ENCODE results near the gene SETBP1.
A peak's percentile ranks its signal among the peaks of the same experiment; 100 is the strongest.

The SETBP1 gene

DNA sequence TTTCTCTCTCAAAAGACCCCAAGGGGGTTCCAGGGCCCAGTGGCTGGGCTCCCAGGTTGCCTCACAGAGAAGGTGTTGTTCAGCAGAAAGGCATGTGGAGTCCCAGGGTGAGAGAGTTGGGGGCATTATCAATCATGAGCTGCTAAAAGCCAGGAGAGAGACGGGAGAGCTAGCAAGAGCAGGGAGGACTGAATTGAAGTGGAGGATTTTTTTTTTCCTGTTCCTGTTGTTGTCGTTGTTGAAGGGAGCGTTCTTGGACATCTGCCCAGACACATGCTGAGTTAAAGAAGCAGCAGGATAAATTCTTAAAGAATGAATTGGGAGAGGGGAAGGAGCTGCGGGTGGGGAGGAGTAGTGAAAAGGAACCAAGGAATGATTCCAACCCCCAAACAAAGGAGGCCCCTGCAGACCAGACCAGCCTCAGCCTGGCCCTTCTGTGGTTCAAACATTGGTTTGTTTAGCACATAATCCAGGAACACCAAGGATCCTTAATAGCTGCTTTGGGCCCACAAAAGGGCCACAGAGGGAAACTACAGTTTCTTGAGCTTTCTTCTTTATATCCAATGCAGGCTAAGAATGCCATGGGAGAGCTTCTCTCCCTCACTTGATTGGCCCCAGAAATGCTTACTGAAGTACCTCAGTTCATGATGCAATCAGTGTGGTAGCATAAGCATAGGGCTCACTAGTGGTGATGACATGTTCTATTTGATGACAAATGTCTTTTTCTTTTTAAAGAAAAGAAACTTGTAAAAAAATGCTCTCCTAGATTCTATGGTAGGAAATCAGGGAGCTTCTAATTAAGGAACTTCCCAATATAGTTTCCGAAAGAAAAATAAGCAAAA is 146.0 kb downstream of the SETBP1 start:
- FAIRE-seq (no peak), DNase-seq (ENCODE audit: insufficient read length, low spot score) (no peak)
- TF ChIP-seq, protein P1, sequence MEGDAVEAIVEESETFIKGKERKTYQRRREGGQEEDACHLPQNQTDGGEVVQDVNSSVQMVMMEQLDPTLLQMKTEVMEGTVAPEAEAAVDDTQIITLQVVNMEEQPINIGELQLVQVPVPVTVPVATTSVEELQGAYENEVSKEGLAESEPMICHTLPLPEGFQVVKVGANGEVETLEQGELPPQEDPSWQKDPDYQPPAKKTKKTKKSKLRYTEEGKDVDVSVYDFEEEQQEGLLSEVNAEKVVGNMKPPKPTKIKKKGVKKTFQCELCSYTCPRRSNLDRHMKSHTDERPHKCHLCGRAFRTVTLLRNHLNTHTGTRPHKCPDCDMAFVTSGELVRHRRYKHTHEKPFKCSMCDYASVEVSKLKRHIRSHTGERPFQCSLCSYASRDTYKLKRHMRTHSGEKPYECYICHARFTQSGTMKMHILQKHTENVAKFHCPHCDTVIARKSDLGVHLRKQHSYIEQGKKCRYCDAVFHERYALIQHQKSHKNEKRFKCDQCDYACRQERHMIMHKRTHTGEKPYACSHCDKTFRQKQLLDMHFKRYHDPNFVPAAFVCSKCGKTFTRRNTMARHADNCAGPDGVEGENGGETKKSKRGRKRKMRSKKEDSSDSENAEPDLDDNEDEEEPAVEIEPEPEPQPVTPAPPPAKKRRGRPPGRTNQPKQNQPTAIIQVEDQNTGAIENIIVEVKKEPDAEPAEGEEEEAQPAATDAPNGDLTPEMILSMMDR (IDR thresholded peaks at IDR 0.05; ENCODE audit: insufficient read depth, missing control alignments) = no peak

DNA sequence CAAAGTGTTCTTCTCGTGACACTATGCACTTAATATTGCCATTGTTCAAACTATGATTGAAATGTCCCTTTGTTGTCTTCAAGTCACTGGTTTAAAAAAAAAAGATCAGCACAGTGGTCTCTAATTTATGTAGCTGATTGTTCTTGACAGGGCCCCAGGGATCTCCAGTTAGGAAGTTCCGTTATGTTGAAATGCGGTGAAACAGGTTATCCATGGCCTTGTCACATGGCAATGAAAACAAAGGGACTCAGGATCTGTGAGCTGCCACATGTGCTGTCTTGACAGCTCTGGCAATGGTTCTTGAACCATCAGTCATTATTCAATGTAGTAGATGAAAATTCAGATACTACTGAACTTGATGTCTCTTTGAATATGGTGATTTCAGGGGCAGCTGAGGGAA is 147.4 kb downstream of the SETBP1 start:
- DNase-seq (ENCODE audit: insufficient read length, low spot score) (no peak), FAIRE-seq (no peak)
- TF ChIP-seq, protein P1 (IDR thresholded peaks at IDR 0.05; ENCODE audit: insufficient read depth, missing control alignments) = no peak

DNA sequence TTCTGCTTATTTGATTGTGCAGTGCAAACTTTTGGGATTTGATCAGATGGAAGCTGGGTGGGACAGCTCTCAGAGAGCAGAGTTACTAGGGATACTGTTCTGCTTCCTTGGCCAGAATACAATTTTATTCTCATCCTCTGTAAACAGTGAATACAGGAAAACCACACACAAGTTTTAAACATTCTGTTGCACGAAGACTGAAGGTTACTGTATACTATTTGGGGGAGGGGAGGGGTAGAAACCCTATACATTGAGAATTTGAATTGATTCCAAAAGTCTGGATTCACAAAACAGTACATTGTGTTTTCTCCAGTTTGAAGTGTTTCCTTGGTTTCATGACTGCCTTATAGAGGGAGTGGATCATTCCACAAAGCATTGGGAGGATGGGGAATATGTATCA is 149.9 kb downstream of the SETBP1 start:
- FAIRE-seq = no peak
- TF ChIP-seq, protein P1 (IDR thresholded peaks at IDR 0.05; ENCODE audit: insufficient read depth, missing control alignments) = no peak
- DNase-seq (ENCODE audit: insufficient read length, low spot score) = no peak

DNA sequence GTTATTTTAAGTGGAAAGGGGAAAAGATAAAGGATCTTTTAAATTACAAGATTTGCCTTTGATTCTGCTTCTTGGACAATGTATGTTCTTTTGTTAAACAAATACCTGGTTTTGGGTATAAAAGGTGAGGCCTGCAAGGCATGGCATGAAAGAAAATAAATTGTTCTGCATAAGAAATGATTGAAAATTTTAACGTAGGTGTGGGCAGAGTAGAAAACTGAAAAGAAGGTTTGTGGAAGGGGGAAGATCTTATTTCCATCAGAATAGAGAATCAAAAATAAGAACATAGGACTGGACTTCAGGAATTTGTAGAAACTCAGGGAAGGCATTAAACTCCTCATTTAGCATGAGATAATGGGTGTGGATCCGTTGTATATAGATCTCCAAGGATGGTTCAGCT is 153.1 kb downstream of the SETBP1 start:
- FAIRE-seq = no peak

DNA sequence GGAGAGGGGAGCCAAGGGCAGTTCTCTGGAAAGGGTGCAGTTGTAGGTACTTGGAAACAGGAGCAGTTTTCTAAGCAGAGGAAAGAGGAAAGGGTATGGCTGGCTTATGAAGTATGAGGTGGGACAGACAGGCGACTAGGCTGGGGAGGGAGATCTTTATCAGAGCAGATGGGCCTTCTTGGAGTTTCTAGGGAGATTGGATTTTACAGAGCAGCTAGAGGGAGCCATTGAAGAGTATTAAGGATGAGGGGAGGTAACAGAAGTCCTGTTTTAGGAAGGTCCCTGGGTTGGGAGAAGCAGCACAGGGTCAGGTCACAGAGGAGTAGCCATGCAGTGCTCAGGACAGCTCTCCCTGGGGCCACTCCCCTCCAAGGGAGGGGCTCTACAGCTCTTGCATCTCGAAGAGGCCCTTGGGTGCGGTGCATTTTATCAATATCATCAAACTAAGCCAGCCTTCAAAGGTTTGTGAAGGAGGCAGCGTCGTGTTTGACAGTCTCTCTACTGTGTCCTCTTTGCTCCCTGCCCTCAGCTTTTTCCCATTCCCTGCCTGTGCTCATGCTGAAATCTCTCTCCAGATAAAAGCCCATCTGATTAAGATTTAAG is 154.3 kb downstream of the SETBP1 start:
- DNase-seq (ENCODE audit: insufficient read length, low spot score) = no peak
- TF ChIP-seq, protein P1 (IDR thresholded peaks at IDR 0.05; ENCODE audit: insufficient read depth, missing control alignments) = peak; percentile 9
- FAIRE-seq = no peak

More for the DNA sequence above, 153.1 kb downstream of the SETBP1 start:
- TF ChIP-seq, protein P1 (IDR thresholded peaks at IDR 0.05; ENCODE audit: insufficient read depth, missing control alignments) = no peak
- no peak for DNase-seq (ENCODE audit: insufficient read length, low spot score)

- FAIRE-seq (no peak), DNase-seq (ENCODE audit: insufficient read length, low spot score) (no peak)
- TF ChIP-seq, protein P1 (IDR thresholded peaks at IDR 0.05; ENCODE audit: insufficient read depth, missing control alignments) = no peak
Measured at GRCh38 chr18:44835703-44836102, 155.0 kb downstream of the SETBP1 start.

DNA sequence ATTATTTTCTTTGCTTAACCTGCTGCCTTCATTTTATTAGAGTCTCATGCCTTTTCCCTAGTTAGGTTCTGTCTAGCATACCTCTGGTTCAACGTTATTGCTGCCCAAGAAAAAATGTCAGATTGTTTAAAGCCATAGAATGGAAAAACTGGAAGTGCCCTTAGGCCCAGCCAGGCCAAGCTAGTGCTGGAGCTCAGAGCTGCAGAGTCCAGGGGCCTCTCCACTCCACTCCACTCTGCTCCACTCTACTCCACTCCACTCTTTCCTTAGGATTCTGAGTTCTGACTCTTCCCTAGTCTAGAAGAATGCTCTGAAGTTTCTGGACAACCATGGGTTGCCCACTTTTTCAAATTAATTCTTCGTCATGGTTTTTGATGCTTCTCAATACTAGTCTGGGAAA is 155.6 kb downstream of the SETBP1 start:
- TF ChIP-seq, protein P1 (IDR thresholded peaks at IDR 0.05; ENCODE audit: insufficient read depth, missing control alignments) = no peak
- no peak for FAIRE-seq
- no peak for DNase-seq (ENCODE audit: insufficient read length, low spot score)
